Measurements from ENCODE around the gene CRYBG1. TPM values are rescaled to one million over a fixed set of nuclear protein-coding genes. Genes with fewer than 3 reads are reported as not detected.

Gene CRYBG1
- total RNA-seq, 1 experiment from 2014 or later, result 10.7 TPM

DNA sequence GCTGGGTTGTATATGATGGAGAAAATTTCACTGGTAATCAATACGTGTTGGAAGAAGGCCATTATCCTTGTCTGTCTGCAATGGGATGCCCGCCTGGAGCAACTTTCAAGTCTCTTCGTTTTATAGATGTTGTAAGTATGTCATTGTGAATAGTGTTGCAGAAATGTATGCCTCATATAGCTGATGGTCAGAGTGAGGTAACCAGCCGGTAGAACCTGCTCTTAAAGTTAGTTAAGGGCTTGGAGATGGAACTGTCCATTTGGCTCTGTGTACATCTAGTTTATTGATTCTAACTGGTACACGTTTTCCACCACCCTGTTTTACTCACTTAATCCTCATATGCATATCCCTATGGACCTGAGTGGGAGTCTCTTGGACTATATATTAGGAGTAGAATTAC lies 195.2 kb downstream of the CRYBG1 start:
- H3K4me3 ChIP-seq (replicated peaks in 1 of 2; ENCODE audit: low read depth in 1 of 2, low read length in 2 of 2), result no peak overlapping the region
- POLR2A ChIA-PET, result no interaction called here
- no peaks in the 10 kb centered on the region for H3K79me2 ChIP-seq (ENCODE audit: insufficient read depth, low read length)
- RAD21 ChIA-PET (ENCODE audit: low non-redundant PET in 1 of 2, low total read pairs in 2 of 2, uncharacterized antibody in 2 of 2, unreplicated experiment in 2 of 2), result no interaction called here
- H3K36me3 ChIP-seq (ENCODE audit: control insufficient read depth in 1 of 2, insufficient read depth in 2 of 2, low read length in 2 of 2), result peaks cover 0 to 7% of the 10 kb centered on the region in 2 experiments; a peak in 1 of 4 replicates
- no peak overlapping the region for H3K9ac ChIP-seq (ENCODE audit: low read length)
- H2AFZ ChIP-seq (ENCODE audit: low read depth, low read length, poor library complexity, severe bottlenecking), result no peak overlapping the region
- ATAC-seq (no peak), DNase-seq (ENCODE audit: low read depth, low spot score) (no peak)
- no peak overlapping the region for H3K27ac ChIP-seq (ENCODE audit: low read depth, low read length)
- no TSS peak for BruUV-seq (replicated peaks)
- no peaks in the 10 kb centered on the region for H3K9me2 ChIP-seq (ENCODE audit: insufficient read depth)
- H3K4me2 ChIP-seq (ENCODE audit: low read length), result no peak overlapping the region
- H3K9me3 ChIP-seq (ENCODE audit: control insufficient read depth in 1 of 2, insufficient read depth in 1 of 2, low read depth in 1 of 2, low read length in 2 of 2), result no peaks in the 10 kb centered on the region
- intact Hi-C loops (cut with micrococcal nuclease), result loop anchor here (2.0 kb wide), 1 partner anchor 111 kb away; no protein-coding TSS in a partner anchor
- H4K20me1 ChIP-seq (ENCODE audit: insufficient read depth), result no peaks in the 10 kb centered on the region
- no peak for TF ChIP-seq CBX3 (IDR thresholded peaks at IDR 0.05; ENCODE audit: low read depth)
- TF ChIP-seq FOSL1 (IDR thresholded peaks at IDR 0.05; ENCODE audit: low read depth), result no peak
- TF ChIP-seq SIN3A (IDR thresholded peaks at IDR 0.05; ENCODE audit: low read depth), result no peak
- TF ChIP-seq ZFX (IDR thresholded peaks at IDR 0.05), result no peak
- TF ChIP-seq, protein P1, sequence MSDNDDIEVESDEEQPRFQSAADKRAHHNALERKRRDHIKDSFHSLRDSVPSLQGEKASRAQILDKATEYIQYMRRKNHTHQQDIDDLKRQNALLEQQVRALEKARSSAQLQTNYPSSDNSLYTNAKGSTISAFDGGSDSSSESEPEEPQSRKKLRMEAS (IDR thresholded peaks at IDR 0.05), result no peak
- TF ChIP-seq TCF7L2 (IDR thresholded peaks at IDR 0.05; ENCODE audit: borderline replicate concordance, extremely low read depth, insufficient read depth, insufficient read length), result no peak
- CTCF ChIA-PET, result no interaction called here
- peaks cover 20 to 31% of the 10 kb centered on the region in 2 experiments for H3K4me1 ChIP-seq (ENCODE audit: control insufficient read depth in 1 of 2, insufficient read depth in 2 of 2, low read length in 2 of 2)
- no peaks in the 10 kb centered on the region for H3K27me3 ChIP-seq (ENCODE audit: insufficient read depth, low read length)

DNA sequence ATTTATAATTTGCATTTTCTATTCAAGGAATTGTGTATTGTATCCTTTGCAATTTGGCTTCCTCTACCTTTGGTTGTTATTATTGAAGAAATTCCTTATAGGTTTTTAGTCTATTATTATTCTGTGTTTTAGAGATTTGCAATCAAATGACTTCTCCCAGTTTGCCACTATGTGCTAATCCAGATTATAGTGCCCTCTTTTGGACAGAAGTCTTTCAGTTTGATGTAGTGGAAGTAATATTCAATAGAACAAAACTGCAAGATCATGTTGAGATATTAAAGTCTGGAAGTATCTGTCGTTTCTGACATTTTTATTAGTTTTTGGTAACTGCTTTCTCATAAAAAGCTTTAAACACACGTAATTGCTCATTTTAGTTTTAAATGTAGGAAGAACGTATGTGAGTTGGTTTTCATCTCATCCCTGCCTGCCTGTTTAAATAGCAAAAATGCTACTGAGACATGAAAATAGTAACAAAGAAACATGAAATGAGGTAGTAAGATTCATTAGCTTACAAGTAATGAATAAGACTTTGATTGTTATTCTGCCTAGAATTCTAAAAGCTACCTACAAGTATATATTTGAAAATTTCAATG lies 195.9 kb downstream of the CRYBG1 start:
- TF ChIP-seq SRF (IDR thresholded peaks at IDR 0.05; ENCODE audit: low read depth) (no peak), CTCF (IDR thresholded peaks at IDR 0.05 in 2 of 3, conservative IDR thresholded peaks at IDR 0.05 in 1 of 3; ENCODE audit: borderline replicate concordance in 1 of 3, insufficient read depth in 1 of 3, low read depth in 2 of 3, low read length in 2 of 3) (peak; percentile 27 to 70 (median 51)), RAD21 (IDR thresholded peaks at IDR 0.05; ENCODE audit: low read depth) (peak; percentile 72), ZNF274 (IDR thresholded peaks at IDR 0.05; ENCODE audit: low read depth, low read length) (no peak)
- POLR2A ChIA-PET, result no interaction called here
- no TSS peak for BruUV-seq (replicated peaks)
- H2AFZ ChIP-seq (ENCODE audit: low read depth, low read length, poor library complexity, severe bottlenecking), result no peak overlapping the region
- no peaks in the 10 kb centered on the region for H3K27me3 ChIP-seq (ENCODE audit: insufficient read depth, low read length)
- H3K9me2 ChIP-seq (ENCODE audit: insufficient read depth), result no peaks in the 10 kb centered on the region
- H3K27ac ChIP-seq (ENCODE audit: low read depth, low read length), result no peak overlapping the region
- intact Hi-C loops (cut with micrococcal nuclease), result loop anchor here (2.0 kb wide), 1 partner anchor 112 kb away; no protein-coding TSS in a partner anchor
- RAD21 ChIA-PET (ENCODE audit: low non-redundant PET in 1 of 2, low total read pairs in 2 of 2, uncharacterized antibody in 2 of 2, unreplicated experiment in 2 of 2), result no interaction called here
- H3K4me1 ChIP-seq (ENCODE audit: control insufficient read depth in 1 of 2, insufficient read depth in 2 of 2, low read length in 2 of 2), result peaks cover 27 to 38% of the 10 kb centered on the region in 2 experiments
- H3K9ac ChIP-seq (ENCODE audit: low read length), result no peak overlapping the region
- ATAC-seq (no peak), DNase-seq (ENCODE audit: low read depth, low spot score) (no peak)
- H3K4me2 ChIP-seq (ENCODE audit: low read length), result no peak overlapping the region
- no peaks in the 10 kb centered on the region for H4K20me1 ChIP-seq (ENCODE audit: insufficient read depth)
- H3K36me3 ChIP-seq (ENCODE audit: control insufficient read depth in 1 of 2, insufficient read depth in 2 of 2, low read length in 2 of 2), result peaks cover 0 to 7% of the 10 kb centered on the region in 2 experiments; a peak in 1 of 4 replicates
- H3K79me2 ChIP-seq (ENCODE audit: insufficient read depth, low read length), result no peaks in the 10 kb centered on the region
- CTCF ChIA-PET, result no interaction called here
- no peaks in the 10 kb centered on the region for H3K9me3 ChIP-seq (ENCODE audit: control insufficient read depth in 1 of 2, insufficient read depth in 1 of 2, low read depth in 1 of 2, low read length in 2 of 2)
- H3K4me3 ChIP-seq (replicated peaks in 1 of 2; ENCODE audit: low read depth in 1 of 2, low read length in 2 of 2), result no peak overlapping the region

Measured in HCT116 (cell line).